ENCODE results near the gene SUB1. TPM values are rescaled to one million over a fixed set of nuclear protein-coding genes. Genes with fewer than 3 reads are reported as not detected.

SUB1 gene
- total RNA-seq, 1 experiment from 2014 or later: 334 TPM

- no peaks in the 10 kb centered on the region for H3K27me3 Mint-ChIP-seq (ENCODE audit: unreplicated experiment)
- BruUV-seq (replicated peaks): no TSS peak
- H3K27ac Mint-ChIP-seq (ENCODE audit: unreplicated experiment): no peak overlapping the region
- H3K4me3 Mint-ChIP-seq (ENCODE audit: low read depth, unreplicated experiment): no peak overlapping the region
- no peak for DNase-seq
- CTCF ChIA-PET: no interaction called here
- no peak for TF ChIP-seq CTCF (IDR thresholded peaks at IDR 0.05; ENCODE audit: unreplicated experiment)
- intact Hi-C loops (cut with micrococcal nuclease; ENCODE audit: unreplicated experiment): no loop called here
- no peaks in the 10 kb centered on the region for H3K9me3 Mint-ChIP-seq (ENCODE audit: low read depth, unreplicated experiment)
- H3K36me3 Mint-ChIP-seq (ENCODE audit: insufficient read depth, unreplicated experiment): peaks cover 57% of the 10 kb centered on the region
- H3K4me1 Mint-ChIP-seq (ENCODE audit: low read depth, unreplicated experiment): peaks cover 10% of the 10 kb centered on the region
Measured at GRCh38 chr5:32601623-32602295, 16.4 kb downstream of the SUB1 start.

GRCh38 chr5:32602906-32603305 lies 17.5 kb downstream of the SUB1 start:
- H3K27ac Mint-ChIP-seq (ENCODE audit: unreplicated experiment): no peak overlapping the region
- TF ChIP-seq CTCF (IDR thresholded peaks at IDR 0.05; ENCODE audit: unreplicated experiment): no peak
- H3K4me3 Mint-ChIP-seq (ENCODE audit: low read depth, unreplicated experiment): no peak overlapping the region
- H3K36me3 Mint-ChIP-seq (ENCODE audit: insufficient read depth, unreplicated experiment): peaks cover 49% of the 10 kb centered on the region
- peaks cover 8% of the 10 kb centered on the region for H3K4me1 Mint-ChIP-seq (ENCODE audit: low read depth, unreplicated experiment)
- CTCF ChIA-PET: no interaction called here
- no peaks in the 10 kb centered on the region for H3K9me3 Mint-ChIP-seq (ENCODE audit: low read depth, unreplicated experiment)
- no peaks in the 10 kb centered on the region for H3K27me3 Mint-ChIP-seq (ENCODE audit: unreplicated experiment)
- no TSS peak for BruUV-seq (replicated peaks)
- DNase-seq: no peak
- intact Hi-C loops (cut with micrococcal nuclease; ENCODE audit: unreplicated experiment): no loop called here

GRCh38 chr5:32604800-32605765 lies 19.7 kb downstream of the SUB1 start:
- no TSS peak for BruUV-seq (replicated peaks)
- no peak overlapping the region for H3K27ac Mint-ChIP-seq (ENCODE audit: unreplicated experiment)
- CTCF ChIA-PET: no interaction called here
- H3K36me3 Mint-ChIP-seq (ENCODE audit: insufficient read depth, unreplicated experiment): peaks cover 41% of the 10 kb centered on the region
- DNase-seq: no peak
- intact Hi-C loops (cut with micrococcal nuclease; ENCODE audit: unreplicated experiment): no loop called here
- H3K27me3 Mint-ChIP-seq (ENCODE audit: unreplicated experiment): no peaks in the 10 kb centered on the region
- no peak overlapping the region for H3K4me3 Mint-ChIP-seq (ENCODE audit: low read depth, unreplicated experiment)
- no peak for TF ChIP-seq CTCF (IDR thresholded peaks at IDR 0.05; ENCODE audit: unreplicated experiment)
- peaks cover 8% of the 10 kb centered on the region for H3K4me1 Mint-ChIP-seq (ENCODE audit: low read depth, unreplicated experiment)
- no peaks in the 10 kb centered on the region for H3K9me3 Mint-ChIP-seq (ENCODE audit: low read depth, unreplicated experiment)

- H3K27me3 Mint-ChIP-seq (ENCODE audit: unreplicated experiment): no peaks in the 10 kb centered on the region
- TF ChIP-seq CTCF (IDR thresholded peaks at IDR 0.05; ENCODE audit: unreplicated experiment): no peak
- H3K9me3 Mint-ChIP-seq (ENCODE audit: low read depth, unreplicated experiment): no peaks in the 10 kb centered on the region
- peaks cover 34% of the 10 kb centered on the region for H3K36me3 Mint-ChIP-seq (ENCODE audit: insufficient read depth, unreplicated experiment)
- intact Hi-C loops (cut with micrococcal nuclease; ENCODE audit: unreplicated experiment): no loop called here
- DNase-seq: no peak
- no TSS peak for BruUV-seq (replicated peaks)
- CTCF ChIA-PET: no interaction called here
- H3K4me1 Mint-ChIP-seq (ENCODE audit: low read depth, unreplicated experiment): peaks cover 8% of the 10 kb centered on the region
- no peak overlapping the region for H3K27ac Mint-ChIP-seq (ENCODE audit: unreplicated experiment)
- no peak overlapping the region for H3K4me3 Mint-ChIP-seq (ENCODE audit: low read depth, unreplicated experiment)
Measured at GRCh38 chr5:32605766-32606152, 20.4 kb downstream of the SUB1 start.
